Activated CD4-positive, CD25-positive, alpha-beta regulatory T cell treated with anti-CD3 and anti-CD28 coated beads, Interleukin-2, amount 50 U/mL, for 24 hours (primary cell): ENCODE results near the gene ACVR2B.
"Not testable (repeated sequence)": the region's sequence is repeated elsewhere in the genome, so short reads cannot be mapped to it uniquely, and the experiment has no call there.

Experiments
- ATAC-seq, 2 donors: fragments of 150-1000 bp; cut with Tn5 transposase; one replicate each; pipeline ENCODE4 v1.10.0; 2021; ENCODE audit warnings: mild to moderate bottlenecking in 1 of 2, moderate library complexity in 1 of 2

The ACVR2B gene

DNA sequence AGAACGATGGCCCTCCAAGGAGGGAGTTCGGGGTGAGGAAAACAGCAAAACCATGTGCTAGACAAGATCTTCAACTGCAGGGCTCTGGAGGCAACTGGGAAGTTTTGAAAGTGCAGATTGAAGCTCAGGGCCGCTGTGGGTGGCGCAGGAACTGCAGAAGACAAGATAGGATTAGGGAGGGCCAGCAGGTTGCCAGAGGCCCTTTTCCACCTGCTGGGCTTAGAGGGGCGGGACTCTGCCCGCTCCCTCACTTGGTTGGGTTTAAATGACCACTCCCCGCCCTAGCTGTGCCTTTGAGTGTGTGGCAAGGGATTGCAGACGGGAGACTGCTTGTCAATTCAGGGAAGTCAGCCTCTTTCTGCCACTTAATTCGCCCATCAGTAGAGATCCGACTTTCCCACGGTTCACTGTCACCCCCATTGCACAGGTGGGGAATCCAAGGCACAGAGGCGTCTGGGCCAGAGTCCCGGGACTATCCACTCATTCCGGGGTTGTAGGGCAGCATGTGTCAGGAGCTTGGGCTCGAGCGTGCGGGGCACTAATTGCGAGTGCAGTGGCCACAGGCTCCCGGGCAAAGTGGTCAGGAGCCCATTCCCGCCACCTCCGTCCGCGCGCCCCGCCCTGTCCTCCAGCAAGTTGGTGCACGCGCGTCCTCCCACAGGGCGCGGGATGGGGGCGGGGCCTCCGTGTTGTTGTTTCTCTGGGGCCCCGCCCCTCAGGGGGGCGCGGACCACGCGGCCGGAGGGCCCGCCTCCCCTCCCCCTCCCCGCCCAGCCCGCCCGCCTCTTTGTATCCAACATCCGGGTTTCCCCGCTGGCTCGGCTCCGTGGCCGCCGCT lies at the start of gene ACVR2B:
TSS of gene ACVR2B (plus strand) at position 816 of the 838 bp plus-strand sequence. CDS start 433 bp downstream, outside the sequence.
- peak; percentile 47 to 48 for ATAC-seq

DNA sequence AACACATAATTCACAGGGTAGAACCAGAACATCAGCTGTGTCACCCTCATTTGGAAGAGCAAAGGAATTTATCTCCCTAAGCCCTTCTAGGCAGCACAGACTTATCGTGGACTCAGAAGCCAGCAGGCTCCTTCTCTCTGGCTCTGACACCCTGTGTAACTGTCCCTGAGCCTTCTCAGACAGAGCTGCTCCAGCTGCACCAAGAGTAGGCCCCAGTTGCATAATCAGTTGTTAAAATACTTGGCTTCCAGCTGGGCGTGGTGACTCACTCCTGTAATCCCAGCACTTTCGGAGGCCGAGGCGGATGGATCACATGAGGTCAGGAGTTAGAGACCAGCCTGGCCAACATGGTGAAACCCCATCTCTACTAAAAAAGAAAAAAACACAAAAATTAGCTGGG lies 49.4 kb upstream of the ACVR2B start:
- ATAC-seq = no peak

DNA sequence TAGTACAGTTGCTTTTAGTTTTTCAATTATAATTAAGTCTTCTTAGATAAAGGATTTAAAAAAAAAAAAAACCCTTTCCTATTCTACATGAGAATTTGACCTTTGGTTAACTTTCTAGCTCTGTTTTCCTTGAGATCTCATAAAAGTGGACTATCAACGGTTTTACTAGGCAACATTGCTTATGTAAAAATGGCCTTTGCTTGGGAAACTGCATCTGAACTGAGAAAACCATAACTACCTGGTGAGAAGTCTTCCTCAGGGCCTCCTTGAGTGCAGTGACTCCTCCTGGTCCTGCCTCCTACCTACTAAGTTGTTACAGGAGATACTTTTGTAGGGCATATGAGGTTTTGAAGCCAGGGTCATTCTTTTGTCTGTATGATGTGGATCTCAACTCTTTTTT lies 42.1 kb upstream of the ACVR2B start:
- no peak for ATAC-seq

DNA sequence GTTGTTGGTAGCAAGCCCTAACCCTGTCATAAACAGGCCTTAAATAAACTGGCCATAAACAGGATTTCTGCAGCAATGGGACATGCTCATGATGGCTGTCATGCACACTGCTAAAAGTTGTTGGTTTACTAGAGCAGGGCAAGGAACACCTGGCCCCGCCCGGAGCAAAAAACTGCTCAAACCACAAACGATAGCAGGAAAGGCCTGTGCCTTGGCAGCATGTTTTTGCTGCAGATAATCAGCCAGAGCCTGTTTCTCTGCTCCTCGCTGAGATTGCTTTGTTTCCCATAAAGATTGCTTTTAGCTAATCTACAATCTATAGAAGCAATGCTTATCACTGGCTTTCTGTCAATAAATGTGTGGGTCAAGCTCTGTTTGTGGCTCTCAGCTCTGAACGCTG lies 32.9 kb upstream of the ACVR2B start:
- ATAC-seq = not testable (repeated sequence)

DNA sequence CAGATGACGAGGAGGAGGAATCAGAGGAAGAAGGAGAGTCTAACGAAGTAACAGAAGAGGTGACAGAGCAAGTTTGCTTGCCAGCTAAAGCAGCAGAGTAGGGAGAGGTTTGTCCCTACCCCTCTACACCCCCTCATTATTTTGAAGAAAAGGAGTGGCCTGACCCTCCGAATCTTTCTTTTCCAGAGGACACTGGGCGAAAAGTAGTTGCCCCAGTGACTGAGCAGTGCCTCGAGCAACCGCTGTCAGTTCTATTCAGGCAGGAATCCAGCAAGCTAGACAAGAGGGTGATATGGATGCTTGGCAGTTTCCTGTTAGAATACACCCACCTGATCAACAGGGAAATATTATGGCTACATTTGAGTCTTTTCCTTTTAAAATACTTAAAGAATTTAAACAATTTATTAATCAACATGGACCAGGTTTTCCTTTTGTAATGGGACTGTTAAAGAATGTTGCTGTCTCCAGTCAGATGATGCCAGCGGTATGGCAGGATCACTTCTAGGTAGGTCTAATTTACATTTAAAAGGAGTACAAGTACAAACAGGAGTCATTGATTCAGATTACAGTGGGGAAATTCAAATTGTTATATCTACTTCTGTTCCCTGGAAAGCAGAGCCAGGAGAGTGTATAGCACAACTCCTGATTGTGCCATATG lies 31.9 kb upstream of the ACVR2B start:
- no peak for ATAC-seq

DNA sequence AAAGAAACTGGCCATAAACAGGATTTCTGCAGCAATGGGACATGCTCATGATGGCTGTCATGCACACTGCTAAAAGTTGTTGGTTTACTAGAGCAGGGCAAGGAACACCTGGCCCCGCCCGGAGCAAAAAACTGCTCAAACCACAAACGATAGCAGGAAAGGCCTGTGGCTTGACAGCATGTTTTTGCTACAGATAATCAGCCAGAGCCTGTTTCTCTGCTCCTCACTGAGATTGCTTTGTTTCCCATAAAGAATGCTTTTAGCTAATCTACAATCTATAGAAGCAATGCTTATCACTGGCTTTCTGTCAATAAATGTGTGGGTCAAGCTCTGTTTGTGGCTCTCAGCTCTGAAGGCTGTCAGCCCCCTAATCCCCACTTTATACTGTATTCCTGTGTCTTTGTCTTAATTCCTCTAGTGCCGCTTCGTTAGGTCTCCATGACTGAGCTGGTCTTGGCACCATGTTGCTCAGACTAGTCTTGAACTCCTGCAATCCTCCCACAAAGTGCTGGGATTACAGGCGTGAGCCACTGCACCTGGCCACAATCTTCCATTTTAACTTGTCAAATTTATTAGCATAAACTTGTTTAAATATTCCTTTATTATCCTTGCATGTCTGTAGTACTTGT lies 26.8 kb upstream of the ACVR2B start:
- not testable (repeated sequence) for ATAC-seq

DNA sequence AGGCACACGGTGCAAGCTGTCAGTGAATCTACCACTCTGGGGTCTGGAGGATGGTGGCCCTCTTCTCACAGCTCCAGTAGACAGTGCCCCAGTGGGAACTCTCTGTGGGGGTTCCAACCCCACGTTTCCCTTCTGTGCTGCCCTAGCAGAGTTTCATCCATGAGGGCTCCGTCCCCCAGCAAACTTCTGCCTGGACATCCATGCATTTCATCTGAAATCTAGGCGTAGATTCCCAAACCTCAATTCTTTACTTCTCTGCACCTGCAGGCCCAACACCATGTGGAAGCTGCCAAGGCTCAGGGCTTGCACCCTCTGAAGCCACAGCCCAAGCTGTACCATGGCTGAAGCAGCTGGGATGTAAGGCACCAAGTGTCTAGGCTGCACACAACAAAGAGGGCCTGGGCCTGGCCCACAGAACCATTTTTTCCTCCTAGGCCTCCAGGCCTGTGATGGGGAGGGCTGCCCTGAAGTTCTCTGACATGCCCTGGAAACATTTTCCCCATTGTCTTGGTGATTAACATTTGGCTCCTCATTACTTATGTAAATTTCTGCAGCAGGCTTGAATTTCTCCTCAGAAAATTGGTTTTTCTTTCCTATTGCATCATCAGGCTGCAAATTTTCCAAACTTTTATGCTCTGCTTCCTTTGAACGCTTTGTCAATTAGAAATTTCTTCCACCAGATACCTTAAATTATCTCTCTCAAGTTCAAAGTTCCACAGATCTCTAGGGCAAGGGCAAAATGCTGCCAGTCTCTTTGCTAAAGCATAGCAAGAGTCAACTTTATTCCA lies 20.6 kb upstream of the ACVR2B start:
- not testable (repeated sequence) for ATAC-seq

DNA sequence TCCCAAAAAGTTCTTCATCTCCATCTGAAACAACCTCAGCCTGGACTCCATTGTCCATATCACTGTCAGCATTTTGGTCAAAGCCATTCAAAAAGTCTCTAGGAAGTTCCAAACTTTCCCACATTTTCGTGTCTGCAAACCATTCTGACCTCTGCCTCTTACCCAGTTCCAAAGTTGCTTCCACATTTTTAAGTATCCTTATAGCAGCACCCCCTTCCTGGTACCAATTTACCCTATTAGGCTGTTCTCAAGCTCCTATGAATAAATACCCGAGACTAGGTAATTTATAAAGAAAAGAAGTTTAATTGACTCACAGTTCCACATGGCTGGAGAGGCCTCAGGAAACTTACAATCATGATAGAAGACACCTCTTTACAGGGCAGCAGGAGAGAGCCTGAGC lies 20.0 kb upstream of the ACVR2B start:
- ATAC-seq = not testable (repeated sequence)

DNA sequence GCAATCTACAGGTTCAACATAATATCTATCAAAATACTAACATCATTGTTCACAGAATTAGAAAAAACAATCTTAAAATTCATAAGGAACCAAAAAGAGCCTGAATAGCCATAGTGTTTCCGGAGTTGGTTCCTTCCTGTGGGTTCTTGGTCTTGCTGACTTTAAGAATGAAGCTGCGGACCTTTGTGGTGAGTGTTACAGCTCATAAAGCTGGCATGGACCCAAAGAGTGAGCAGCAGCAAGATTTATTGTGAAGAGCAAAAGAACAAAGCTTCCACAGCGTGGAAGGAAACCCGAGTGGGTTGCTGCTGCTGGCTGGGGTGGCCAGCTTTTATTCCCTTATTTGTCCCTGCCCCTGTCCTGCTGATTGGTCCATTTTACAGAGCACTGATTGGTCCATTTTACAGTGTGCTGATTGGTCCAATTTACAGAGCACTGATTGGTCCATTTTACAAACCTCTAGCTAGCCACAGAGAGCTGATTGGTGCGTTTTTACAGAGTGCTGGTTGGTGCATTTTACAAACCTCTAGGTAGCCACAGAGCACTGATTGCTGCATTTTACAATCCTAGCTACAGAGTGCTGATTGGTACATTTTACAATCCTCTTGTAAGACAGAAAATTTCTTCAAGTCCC lies 15.1 kb upstream of the ACVR2B start:
- not testable (repeated sequence) for ATAC-seq

DNA sequence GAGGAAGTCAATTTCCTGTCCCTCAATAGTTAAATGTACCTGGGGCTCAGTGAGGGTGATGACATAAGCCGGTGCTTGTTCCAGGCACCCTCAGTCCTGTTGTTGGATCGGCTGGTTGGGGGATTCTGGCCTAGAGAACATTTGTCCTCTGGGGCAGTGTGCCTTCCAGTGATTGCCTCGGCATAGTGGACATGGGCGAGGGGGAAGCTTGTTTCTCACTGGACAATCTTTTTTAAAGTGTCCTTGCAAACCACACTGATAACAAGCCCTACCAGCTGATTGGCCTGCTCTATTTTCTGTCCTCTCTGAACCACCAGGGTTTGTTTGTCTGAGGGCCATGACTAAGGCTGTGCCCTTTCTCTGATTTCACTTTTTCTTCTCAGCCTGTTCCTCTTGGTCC lies 10.5 kb upstream of the ACVR2B start:
- ATAC-seq = not testable (repeated sequence)

DNA sequence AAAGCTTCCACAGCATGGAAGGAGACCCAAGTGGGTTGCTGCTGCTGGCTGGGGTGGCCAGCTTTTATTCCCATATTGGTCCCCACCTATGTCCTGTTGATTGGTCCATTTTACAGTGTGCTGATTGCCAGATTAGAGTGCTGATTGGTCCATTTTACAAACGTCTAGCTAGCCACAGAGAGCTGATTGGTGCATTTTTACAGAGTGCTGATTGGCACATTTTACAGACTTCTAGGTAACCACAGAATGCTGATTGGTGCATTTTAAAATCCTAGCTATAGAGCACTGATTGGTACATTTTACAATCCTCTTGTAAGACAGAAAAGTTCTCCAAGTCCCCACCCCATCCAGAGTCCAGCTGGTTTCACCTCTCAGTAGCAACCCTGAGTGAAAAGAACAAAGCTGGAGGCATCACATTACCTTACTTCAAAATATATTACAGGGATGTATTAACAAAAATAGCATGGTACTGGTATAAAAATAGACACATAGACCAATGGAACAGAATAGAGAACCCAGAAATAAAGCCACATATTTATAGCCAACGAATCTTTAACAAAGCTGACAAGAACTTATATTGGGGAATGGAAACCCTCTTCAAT lies 7.5 kb upstream of the ACVR2B start:
- ATAC-seq = no peak

DNA sequence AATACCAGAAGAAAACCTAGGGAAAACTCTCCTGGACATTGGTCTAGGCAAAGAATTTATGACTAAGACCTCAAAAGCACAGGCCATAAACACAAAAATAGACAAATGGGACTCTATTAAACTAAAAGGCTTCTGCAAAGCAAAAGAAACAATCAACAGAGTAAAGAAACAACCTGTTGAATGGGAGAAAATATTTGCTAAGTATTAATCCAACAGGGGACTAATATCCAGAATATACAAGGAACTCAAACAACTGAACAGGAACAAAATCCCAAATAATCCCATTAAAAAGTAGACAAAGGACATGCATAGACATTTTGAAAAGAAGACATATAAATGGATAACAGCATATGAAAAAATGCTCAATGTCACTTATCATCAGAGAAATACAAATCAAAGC lies 6.9 kb upstream of the ACVR2B start:
- ATAC-seq = no peak

DNA sequence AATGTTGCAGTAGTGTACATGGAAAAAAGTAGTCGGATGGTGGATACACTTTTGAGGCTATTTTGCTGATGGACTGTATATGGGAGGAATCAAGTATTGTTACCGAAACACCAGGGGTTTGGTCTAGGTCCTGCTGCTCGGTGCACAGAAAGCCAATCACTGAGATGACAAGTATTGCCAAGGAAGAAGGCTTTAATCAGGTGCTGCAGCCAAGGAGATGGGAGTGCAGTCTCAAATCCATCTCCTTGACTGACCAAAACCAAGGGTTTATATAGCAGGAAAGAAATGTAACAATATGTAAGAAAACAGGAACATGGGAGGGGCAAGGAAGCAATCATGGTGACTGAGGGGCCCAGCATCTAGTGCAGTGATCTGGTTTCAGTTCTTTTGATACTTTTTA lies 2.8 kb upstream of the ACVR2B start:
- ATAC-seq = no peak

DNA sequence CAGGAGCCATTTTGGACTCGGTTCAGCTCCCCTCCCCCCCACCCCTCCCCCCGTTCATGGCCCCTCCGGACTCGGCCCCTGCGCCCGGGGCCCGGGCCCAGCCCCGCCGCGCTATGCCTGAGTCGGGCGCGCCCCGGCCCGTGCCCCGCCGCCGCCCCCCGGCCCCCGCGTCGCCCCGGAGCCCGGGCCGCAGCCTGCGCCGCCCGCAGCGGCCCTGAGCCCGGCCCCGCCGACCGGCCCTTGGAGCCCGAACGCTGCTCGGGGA lies 155 bp downstream of the ACVR2B start:
- ATAC-seq = no peak

DNA sequence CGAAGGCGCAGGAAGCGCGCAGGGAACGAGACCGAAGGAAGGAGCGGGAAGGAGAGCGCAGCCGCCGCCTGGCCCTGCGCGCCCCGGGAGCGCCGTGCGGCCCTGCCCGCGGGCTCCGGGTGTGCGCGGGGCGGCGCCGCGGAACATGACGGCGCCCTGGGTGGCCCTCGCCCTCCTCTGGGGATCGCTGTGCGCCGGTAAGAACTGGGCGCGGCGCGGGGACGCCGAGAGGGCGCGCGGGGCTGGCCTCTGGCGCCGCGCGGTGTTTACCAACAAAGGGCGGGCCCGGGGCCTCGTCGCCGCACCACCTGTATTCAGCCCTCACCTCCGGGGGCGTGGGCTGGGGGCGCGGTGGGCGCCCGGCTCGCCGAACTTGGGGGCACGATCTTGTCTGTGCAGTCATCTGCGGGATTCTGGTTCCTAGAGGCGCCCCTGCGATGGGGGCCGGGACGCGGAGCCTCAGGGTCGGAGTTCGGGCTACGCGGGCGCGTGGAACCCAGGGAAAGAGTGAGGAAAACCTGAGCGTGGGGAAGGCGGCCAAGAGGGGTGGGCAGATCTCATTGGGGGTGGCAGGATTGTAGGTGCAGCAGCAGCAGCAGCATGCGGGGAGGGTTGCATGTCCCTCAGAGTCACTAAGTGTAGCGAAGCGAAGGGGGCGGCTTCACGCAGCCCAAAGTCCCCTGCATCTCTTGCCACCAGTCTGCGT lies 641 bp downstream of the ACVR2B start:
- peak; percentile 48 to 52 for ATAC-seq

DNA sequence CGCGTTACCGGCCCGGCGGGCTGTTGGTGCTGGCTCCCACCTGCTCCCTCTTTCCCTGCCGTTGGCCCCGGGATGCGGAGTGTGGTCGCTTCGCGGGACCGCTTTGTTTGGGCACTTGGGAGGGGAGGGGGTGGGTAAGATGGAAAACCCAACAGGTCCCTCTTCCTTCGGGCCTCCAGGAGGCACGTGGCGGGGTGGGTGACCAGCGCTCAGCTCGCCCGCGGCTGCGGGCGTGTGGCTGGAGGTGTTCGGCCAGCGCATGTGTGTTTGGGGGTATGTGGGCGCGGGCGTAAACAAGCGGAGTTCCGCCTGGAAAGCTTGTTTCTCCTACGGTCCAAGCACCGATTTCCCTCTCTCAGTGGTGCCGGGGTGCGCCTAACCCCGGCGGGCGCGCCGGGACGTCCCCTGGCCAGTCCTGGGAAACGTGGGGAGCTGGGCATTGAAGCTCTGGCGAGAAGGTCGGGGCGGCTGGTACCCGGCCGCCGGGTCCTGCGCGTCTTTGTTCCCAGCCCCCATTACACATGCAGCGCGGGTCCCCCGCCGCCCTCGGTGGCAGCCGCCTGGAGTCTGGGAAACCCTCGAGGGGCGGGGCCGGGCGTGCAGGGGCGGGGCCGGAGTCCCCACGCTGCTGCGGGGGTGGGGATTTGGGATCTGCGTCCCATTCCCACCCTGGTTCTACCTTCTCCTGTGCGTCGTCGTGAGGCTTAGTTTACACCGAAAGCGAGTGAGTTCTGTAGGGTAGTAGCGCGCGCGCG lies 1.4 kb downstream of the ACVR2B start:
- ATAC-seq = peak; percentile 33 to 54

DNA sequence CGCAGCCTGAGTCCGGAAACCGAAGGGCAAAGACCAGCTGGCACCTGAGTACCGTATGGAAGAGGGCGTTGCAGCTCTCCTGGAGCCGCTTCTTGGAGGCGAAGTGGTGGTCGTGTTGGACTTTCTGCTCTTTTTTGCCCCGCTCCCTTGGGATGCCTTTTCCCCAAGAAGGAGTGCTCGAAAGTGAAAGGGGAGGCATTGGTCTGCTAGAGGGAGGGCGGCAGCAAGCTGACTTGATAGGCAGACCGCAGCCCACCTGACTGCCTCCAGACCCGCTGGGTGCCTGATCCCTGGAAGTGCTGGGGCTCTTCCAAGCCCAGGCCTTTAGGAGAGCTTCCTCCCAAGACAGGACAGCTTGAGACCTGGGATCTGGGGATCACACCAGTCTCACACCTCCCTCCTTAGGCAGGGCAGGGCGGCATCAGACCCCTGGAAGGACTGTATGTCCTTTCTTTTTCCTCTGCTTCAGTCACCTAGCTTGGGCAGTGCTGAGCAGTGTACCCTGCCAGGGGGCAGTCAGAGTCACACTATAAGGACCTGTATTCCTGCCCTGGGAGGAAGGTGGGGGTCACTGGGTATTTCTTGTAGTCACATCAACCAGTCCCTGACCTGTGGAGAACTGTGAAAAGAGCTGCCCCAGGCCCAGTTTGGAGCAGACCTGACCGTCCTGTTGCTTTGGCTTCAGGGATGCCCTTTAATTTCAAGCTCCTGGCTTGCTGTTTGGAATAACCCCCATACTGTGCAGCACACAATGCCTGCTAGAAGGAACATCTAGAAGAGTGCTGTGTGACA lies 2.1 kb downstream of the ACVR2B start:
- peak in 1 of 2 donors; percentile 5 for ATAC-seq

DNA sequence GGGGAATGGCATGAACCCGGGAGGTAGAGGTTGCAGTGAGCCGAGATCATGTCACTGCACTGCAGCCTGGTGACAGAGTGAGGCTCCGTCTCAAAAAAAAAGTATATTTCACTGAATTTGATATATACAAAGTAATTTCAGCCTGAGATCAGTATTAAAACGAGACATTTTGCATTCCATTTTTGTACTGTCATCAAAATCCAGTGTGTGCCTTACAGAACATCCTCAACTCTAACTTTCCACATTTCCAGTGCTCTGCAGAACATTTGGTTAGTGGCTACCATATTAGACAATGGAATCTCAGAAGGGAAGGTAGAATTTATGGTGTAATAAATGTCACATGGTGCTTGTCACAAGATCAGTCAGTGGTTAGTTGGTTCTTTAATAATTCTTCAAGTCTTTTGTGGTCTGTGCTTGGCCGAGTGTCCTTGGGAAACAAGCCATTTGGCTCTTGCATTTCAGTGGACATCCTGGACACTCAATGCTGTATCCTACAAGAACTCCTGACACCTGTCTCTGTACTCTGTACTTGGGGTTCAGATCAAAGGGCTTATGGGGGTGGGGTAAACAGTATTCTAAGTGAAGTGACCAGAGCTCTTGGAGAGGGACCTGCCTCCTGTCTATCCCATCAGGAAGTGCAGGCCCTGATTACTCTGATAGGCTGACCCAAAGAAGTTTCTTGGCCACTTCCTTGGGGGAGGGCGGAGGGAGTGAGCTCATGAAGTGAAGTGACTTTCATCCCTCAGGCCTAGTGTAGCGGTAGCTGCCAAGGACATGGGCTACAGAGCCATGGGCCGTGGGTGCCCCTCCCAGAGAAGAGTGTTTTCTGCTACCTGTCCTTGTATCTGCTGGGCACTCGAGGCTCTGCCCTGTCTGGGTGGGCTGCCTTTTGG lies 3.7 kb downstream of the ACVR2B start:
- ATAC-seq = no peak
